Measurements from ENCODE around the gene GPR27. TPM values are rescaled to one million over a fixed set of nuclear protein-coding genes. Genes with fewer than 3 reads are reported as not detected.

Gene GPR27
- total RNA-seq, 1 experiment from 2014 or later = 15.5 TPM

GRCh38 chr3:71787851-71788405 is 34.3 kb downstream of the GPR27 start:
- no peak overlapping the region for H3T11ph ChIP-seq (ENCODE audit: low read length)
- no peaks in the 10 kb centered on the region for H3K79me2 ChIP-seq (ENCODE audit: insufficient read depth, low read length)
- Mint-ChIP-seq H3K27ac (no peak overlapping the region), H3K36me3 (ENCODE audit: insufficient read depth in 1 of 3, low read depth in 3 of 3) (no peaks in the 10 kb centered on the region), H3K9me3 (no peaks in the 10 kb centered on the region; a peak in 1 of 5 replicates), H3K4me3 (no peak overlapping the region), H3K27me3 (ENCODE audit: low read depth) (peaks cover 49% of the 10 kb centered on the region), H3K4me1 (peaks cover 20 to 24% of the 10 kb centered on the region in 2 experiments)
- H4K91ac ChIP-seq (ENCODE audit: insufficient read length, low read depth, low read length) = no peak overlapping the region
- H3K79me1 ChIP-seq (ENCODE audit: insufficient read depth, low read depth, low read length, poor library complexity, severe bottlenecking) = no peaks in the 10 kb centered on the region
- H2BK12ac ChIP-seq (ENCODE audit: insufficient read length, low read depth, low read length) = peak overlapping the region; percentile 80
- H3K23ac ChIP-seq (ENCODE audit: insufficient read length, low read depth, low read length) = no peak overlapping the region
- H3K27ac ChIP-seq (ENCODE audit: insufficient read length, low read depth, low read length) = no peak overlapping the region
- no peak overlapping the region for H4K5ac ChIP-seq (ENCODE audit: insufficient read length, low read depth, low read length)
- H3K14ac ChIP-seq (ENCODE audit: insufficient read depth, low read length) = no peak overlapping the region
- H4K8ac ChIP-seq (replicated peaks; ENCODE audit: insufficient read length, low read depth, low read length) = no peak overlapping the region
- no peak for DNase-seq
- peaks cover 23% of the 10 kb centered on the region for H3K27me3 ChIP-seq (ENCODE audit: insufficient read depth, low read length)
- no peaks in the 10 kb centered on the region for H3K23me2 ChIP-seq (ENCODE audit: insufficient read length, low read depth, low read length, poor library complexity, severe bottlenecking)
- H3K18ac ChIP-seq (ENCODE audit: insufficient read length, low read depth, low read length) = peak overlapping the region; percentile 42
- WGBS (ENCODE audit: extremely low coverage, insufficient read length, low lambda C conversion rate) = no CpG with 5 or more reads among the region's 7 CpGs
- H3K56ac ChIP-seq (ENCODE audit: insufficient read length, low read depth, low read length) = no peak overlapping the region
- no peak overlapping the region for H3K4me2 ChIP-seq (ENCODE audit: insufficient read depth, insufficient read length, low read length)
- H4K20me1 ChIP-seq (ENCODE audit: control insufficient read depth, insufficient read depth, insufficient read length) = no peaks in the 10 kb centered on the region
- no peaks in the 10 kb centered on the region for H3K9me3 ChIP-seq (ENCODE audit: control insufficient read depth, low read depth, low read length)
- no peak overlapping the region; the same call in 1 of the 2 replicates for H3K4ac ChIP-seq (ENCODE audit: low read depth, low read length)
- H2BK20ac ChIP-seq (ENCODE audit: low read depth, low read length, poor library complexity, severe bottlenecking) = no peak overlapping the region
- no peak for TF ChIP-seq CTCF (conservative IDR thresholded peaks at IDR 0.05)
- no peak overlapping the region for H2BK5ac ChIP-seq (ENCODE audit: insufficient read length, low read length)
- H3K9ac ChIP-seq (ENCODE audit: extremely low read depth, insufficient read length, low read length) = no peak overlapping the region
- no peak overlapping the region for H2BK120ac ChIP-seq (ENCODE audit: low read depth, low read length, poor library complexity, severe bottlenecking)
- no peak overlapping the region for H2AFZ ChIP-seq (ENCODE audit: low read length)
- H3K4me1 ChIP-seq (ENCODE audit: insufficient read depth, low read length) = no peaks in the 10 kb centered on the region; the same call in 1 of the 2 replicates
- no peak overlapping the region for H2BK15ac ChIP-seq (ENCODE audit: low read depth, low read length)
- H2AK5ac ChIP-seq (ENCODE audit: insufficient read length, low read length) = no peak overlapping the region

Data from H9 (cell line).